HG02588 (cell line): ENCODE measurements around the gene TFB2M.
"Not testable (repeated sequence)": the region's sequence is repeated elsewhere in the genome, so short reads cannot be mapped to it uniquely, and the experiment has no call there.

Source experiments
- ATAC-seq: cut with Tn5 transposase; IDR thresholded peaks from one replicate; pipeline ENCODE4 v1.9.1; 2021; ENCODE audit warnings: mild to moderate bottlenecking, moderate library complexity; ENCODE audit not compliant: unreplicated experiment

Gene TFB2M

DNA sequence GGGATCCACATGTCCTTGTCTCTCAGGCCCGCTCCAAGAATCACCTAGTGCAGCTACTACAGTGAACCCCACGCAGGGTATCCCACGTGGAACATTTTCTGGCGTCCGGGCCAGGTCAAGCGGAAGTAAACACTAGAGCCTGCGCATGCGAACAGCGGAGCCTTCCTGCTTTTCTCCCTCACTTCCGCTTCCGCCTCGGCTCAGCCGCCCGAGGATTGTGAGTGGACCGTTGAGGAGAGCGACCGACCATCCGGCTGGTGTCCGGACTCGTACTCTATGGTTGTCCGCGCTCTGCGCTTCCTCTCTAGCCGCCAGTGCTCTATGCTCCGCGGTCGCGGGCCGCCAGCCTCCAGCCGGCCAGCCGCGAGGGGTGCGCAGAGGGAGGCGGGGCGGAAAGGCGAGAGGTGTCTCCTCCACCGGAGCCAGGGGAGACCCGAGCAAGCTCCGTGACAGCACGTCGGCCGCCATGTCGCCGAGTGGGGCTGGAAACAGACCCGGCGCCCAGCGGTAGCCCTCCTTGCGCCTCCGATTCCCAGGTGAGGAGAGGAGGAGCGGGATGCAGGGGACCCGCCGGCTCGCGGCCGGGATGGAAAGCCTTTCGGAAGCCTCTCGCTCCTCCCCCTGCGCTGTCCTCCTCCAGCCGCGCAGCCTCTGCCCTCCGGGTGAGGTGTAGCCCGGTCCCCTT, at the start of gene TFB2M, which contains the start of gene CNST:
Gene TFB2M, minus strand, starts transcription at position 134 of the 685 bp plus-strand sequence. Its CDS starts 123 bp downstream, at position 11.
Gene CNST, plus strand, starts transcription at position 329 of the 685 bp plus-strand sequence. CDS start 25,107 bp downstream, outside the sequence.
- peak; percentile 94 for ATAC-seq

DNA sequence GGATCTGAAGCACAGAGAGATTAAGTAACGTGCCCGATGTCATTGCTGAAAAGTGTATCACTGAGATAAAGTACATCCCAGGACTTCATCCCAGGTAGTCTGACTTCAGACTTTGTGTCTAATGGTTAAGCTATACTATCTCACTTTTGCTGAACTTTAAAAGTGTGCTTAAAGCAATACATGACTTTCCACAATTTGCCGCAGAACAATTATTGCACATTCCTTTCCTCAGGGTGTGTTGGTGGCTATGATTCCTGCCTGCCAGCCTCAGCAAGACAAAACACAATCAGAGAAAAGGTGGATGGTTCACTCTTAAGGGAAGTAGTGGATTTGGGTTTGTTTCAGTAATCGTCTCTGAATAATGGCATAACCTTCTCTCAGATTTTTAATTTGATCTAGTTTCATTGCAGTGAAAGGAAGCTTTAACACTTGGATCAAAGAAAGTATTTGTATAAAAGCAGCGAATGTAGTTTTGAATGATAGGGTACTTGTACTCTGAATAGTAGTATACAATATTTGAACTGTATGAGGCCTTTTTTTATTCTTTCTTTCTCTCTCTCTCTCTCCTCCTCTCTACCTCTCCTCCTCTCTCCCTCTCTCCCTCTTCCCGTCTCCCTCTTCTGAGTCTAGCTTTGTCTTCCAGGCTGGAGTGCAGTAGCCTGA, 47.2 kb upstream of the TFB2M start:
- ATAC-seq: no peak

GRCh38 chr1:246609632-246610031, 43.6 kb upstream of the TFB2M start:
- no peak for ATAC-seq

- no peak for ATAC-seq
These were observed 42.7 kb upstream of the TFB2M start for GRCh38 chr1:246608616-246609376.

DNA sequence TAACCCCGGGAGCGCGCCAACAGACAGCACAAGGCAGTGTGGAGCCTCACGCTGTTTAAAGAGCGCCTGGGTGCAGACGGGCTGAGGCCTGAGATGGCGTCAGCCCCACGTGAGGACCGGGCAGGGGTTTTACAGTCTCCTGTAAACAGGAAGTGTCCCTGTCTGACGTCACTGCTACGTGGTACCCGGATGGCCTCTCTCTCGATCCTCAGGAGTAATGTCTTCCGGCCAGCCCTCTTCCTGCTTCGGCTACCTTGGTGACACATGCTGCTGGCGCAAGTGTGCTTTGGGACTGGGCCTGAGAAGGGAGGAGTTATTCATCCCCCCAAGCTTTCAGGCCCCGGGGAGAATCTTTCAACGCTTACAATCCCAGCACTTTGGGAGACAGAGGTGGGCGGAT, 41.4 kb upstream of the TFB2M start:
- ATAC-seq: no peak

DNA sequence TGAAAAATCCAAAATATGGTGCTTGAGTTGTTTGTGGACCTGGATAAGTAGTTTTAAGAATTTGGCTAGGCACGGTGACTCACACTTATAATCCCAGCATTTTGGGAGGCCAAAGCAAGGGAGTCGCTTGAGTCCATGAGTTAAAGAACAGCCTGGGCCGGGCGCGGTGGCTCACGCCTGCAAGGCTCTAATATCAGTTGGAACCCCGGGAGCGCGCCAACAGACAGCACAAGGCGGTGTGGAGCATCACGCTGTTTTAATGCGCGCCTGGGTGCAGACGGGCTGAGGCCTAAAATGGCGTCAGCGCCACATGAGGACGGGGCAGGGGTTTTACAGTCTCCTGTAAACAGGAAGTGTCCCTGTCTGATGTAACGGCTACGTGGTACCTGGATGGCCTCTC, 39.2 kb upstream of the TFB2M start:
- not testable (repeated sequence) for ATAC-seq

- no peak for ATAC-seq
These were observed 36.1 kb upstream of the TFB2M start for GRCh38 chr1:246602194-246602593.

DNA sequence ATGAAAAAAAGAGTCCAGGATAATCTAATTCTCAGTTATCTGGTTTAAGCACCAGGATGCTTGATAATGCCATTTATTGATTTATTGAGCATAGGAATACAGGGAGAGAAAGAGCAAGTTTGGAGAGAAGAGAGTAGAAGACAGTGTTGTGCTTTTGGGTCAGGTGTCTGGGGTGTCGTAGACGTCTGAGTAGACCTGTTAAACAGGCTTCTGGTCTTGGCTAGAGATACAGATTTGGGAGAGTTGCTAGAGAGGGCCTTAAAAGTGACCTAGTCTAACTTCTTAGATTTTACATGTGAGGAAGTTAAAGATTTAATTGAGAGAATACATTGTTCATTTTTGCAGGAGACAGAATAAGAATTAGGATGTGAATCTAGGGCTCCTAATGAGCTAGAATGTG, 34.5 kb upstream of the TFB2M start:
- no peak for ATAC-seq

GRCh38 chr1:246599315-246599714, 33.3 kb upstream of the TFB2M start:
- ATAC-seq: no peak

- no peak for ATAC-seq
These were observed 31.9 kb upstream of the TFB2M start for GRCh38 chr1:246597971-246598370.

GRCh38 chr1:246597340-246597739, 31.3 kb upstream of the TFB2M start:
- ATAC-seq: no peak

- ATAC-seq: no peak
These were observed 29.1 kb upstream of the TFB2M start for GRCh38 chr1:246595146-246595545.

GRCh38 chr1:246592695-246593094, 26.6 kb upstream of the TFB2M start:
- no peak for ATAC-seq

GRCh38 chr1:246591958-246592357, 25.9 kb upstream of the TFB2M start:
- peak; percentile 8 for ATAC-seq

GRCh38 chr1:246591504-246591903, 25.4 kb upstream of the TFB2M start:
- ATAC-seq: peak; percentile 98

- peak; percentile 34 for ATAC-seq
These were observed 25.0 kb upstream of the TFB2M start for GRCh38 chr1:246591047-246591446.

DNA sequence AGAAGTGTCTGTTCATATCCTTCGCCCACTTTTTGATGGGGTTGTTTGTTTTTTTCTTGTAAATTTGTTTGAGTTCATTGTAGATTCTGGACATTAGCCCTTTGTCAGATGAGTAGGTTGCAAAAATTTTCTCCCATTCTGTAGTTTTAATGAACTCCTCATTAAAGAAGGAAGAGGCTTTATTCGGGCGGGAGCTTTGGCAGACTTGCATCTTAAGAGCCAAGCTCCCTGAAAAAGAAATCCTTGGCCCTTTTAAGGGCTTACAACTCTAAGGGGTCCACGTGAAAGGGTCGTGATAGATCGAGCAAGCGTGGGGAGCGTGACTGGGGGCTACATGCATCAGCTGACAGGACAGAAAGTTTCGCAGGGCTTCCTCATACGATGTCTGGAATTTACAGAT, 23.9 kb upstream of the TFB2M start:
- ATAC-seq: not testable (repeated sequence)

- ATAC-seq: no peak
These were observed 22.2 kb upstream of the TFB2M start for GRCh38 chr1:246588159-246588721.

DNA sequence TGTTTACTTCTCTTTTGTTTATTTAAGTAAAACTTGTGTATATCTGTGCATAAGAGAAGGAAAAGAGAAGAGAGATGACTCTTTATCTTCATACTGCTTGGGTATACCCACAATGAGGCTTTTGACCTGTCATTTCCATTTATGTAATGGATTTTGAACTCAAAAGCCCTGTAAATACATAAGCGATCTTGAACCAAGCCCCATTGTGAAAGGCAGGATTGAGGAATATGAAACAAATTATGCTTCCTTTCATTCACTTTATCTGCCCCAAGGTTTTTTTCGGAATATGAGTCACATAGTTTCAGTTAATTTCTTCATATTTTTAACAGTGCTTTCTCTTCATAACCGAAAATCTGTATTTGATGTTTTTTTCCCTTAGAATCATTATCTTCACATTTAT, 21.5 kb upstream of the TFB2M start:
- ATAC-seq: no peak

DNA sequence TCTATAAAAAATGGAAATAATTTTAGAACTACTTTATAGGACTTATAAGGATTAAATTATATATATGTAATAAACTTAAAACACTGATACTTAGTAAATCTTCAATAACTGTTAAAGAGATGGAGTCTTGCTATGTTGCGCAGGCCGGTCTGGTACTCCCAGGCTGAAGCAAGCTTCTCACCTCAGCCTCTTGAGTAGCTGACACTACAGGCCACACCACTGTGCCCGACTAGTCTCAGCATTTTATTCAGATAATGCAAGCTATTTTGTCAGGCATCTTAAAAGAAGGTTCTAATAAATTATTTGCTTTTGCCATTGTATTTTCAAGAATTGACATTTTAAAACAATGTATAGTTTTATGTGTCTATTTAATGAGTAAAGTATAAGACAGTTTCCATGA, 21.0 kb upstream of the TFB2M start:
- no peak for ATAC-seq

DNA sequence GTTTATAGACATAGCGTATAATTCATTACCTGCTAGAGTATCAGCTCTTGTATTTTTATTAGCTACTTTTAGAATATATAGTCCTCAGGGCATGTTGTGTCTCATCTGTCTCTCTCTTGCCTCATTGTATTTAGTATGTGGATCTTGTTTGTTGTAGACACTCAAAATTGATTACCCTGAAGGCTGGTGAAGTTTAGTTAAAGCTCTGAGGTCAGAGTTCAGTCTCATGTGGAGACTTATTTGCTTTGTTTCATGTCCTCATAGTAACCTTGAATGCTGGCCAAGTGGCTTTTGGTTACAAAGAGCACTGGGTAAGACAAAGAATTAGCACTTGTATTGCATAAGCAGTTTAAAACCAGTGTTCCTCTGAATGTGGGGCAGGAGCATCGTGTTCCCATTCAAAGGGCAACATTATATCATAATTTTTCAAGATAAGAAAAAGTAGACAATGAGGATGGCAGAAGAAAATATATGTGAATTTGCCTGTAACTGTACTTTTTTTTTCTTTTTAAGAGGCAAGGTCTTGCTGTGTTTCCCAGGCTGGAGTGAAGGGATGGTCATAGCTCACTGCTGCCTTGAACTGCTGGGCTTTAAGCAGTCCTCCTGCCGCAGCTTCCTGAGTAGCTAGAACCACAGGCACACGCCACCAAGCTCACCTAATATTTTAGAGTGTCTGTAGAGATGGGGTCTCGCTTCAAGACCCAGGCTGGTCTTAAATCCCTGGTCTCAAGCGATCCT, 17.6 kb upstream of the TFB2M start:
- no peak for ATAC-seq
